SU-DHL-6 (cell line): Measurements from ENCODE around the gene THSD4.

Source experiments
- H2AFZ ChIP-seq: fragments of 200-600 bp; sonication (generic); 2 replicates; pipeline ENCODE4 v1.6.1; 2014; ENCODE audit warnings: low read depth, mild to moderate bottlenecking, moderate library complexity, mixed read lengths, antibody characterized with exemption, low read length; ENCODE audit not compliant: severe bottlenecking
- H3F3A ChIP-seq: fragments of 200-600 bp; shearing (Covaris generic); 2 replicates; pipeline ENCODE4 v1.6.0; 2016; ENCODE audit warnings: antibody characterized with exemption, mild to moderate bottlenecking; ENCODE audit not compliant: insufficient read depth
- H3K27ac ChIP-seq: fragments of 200-600 bp; sonication (generic); 2 replicates; pipeline ENCODE4 v1.5.1; 2016; ENCODE audit warnings: low read depth, mild to moderate bottlenecking, low read length, moderate library complexity, mixed read lengths
- H3K27me3 ChIP-seq: fragments of 200-600 bp; sonication (generic), shearing (Covaris generic); 2 replicates; pipeline ENCODE4 v1.6.0; 2014; ENCODE audit warnings: mild to moderate bottlenecking, low read length
- H3K36me3 ChIP-seq: fragments of 200-600 bp; sonication (generic); 2 replicates; pipeline ENCODE4 v1.6.1; 2014; ENCODE audit warnings: mild to moderate bottlenecking, low read length, mixed read lengths
- H3K4me2 ChIP-seq: fragments of 300-600, 200-600 bp; shearing (Covaris generic), sonication (generic); 2 replicates; pipeline ENCODE4 v1.6.0; 2014; ENCODE audit warnings: low read length, low read depth, mild to moderate bottlenecking; ENCODE audit not compliant: poor library complexity, severe bottlenecking
- H3K4me3 ChIP-seq: fragments of 200-600 bp; sonication (generic); 2 replicates; pipeline ENCODE4 v1.5.1; 2014; ENCODE audit warnings: antibody characterized with exemption, low read length, mild to moderate bottlenecking, mixed read lengths; ENCODE audit not compliant: insufficient read depth, poor library complexity, severe bottlenecking
- H3K79me2 ChIP-seq: fragments of 200-600 bp; sonication (generic); 2 replicates; pipeline ENCODE4 v1.6.1; 2014; ENCODE audit warnings: mild to moderate bottlenecking, low read length, moderate library complexity; ENCODE audit not compliant: insufficient read depth
- H3K9ac ChIP-seq: fragments of 200-600 bp; sonication (generic); 2 replicates; pipeline ENCODE4 v1.7.0; 2014; ENCODE audit warnings: mild to moderate bottlenecking, low read length
- H3K9me2 ChIP-seq: fragments of 200-600 bp; sonication (generic); replicated peaks from 2 replicates; pipeline ENCODE4 v1.6.1; 2014; ENCODE audit warnings: low read length; ENCODE audit not compliant: insufficient read depth
- H3K9me3 ChIP-seq: fragments of 200-600 bp; sonication (generic); 2 replicates; pipeline ENCODE4 v1.6.1; 2014; ENCODE audit warnings: low read length, mixed read lengths; ENCODE audit not compliant: insufficient read depth
- H4K20me1 ChIP-seq: fragments of 200-600 bp; sonication (generic); 2 replicates; pipeline ENCODE4 v1.6.1; 2014; ENCODE audit warnings: low read depth, mild to moderate bottlenecking, antibody characterized with exemption, low read length, moderate library complexity, mixed read lengths
- CTCF ChIP-seq: fragments of 200-600 bp; sonication (generic); IDR thresholded peaks from one replicate; pipeline ENCODE4 v1.5.1; 2017; ENCODE audit warnings: antibody characterized with exemption, mild to moderate bottlenecking, low read length, moderate library complexity; ENCODE audit not compliant: insufficient read depth, poor library complexity, severe bottlenecking
- EZH2phosphoT487 ChIP-seq: fragments of 200-600 bp; sonication (generic), shearing (Covaris generic); conservative IDR thresholded peaks from 2 replicates; pipeline ENCODE4 v1.6.1; 2018; ENCODE audit warnings: mild to moderate bottlenecking, antibody characterized with exemption, low read length, moderate library complexity, mixed read lengths

Gene THSD4

DNA sequence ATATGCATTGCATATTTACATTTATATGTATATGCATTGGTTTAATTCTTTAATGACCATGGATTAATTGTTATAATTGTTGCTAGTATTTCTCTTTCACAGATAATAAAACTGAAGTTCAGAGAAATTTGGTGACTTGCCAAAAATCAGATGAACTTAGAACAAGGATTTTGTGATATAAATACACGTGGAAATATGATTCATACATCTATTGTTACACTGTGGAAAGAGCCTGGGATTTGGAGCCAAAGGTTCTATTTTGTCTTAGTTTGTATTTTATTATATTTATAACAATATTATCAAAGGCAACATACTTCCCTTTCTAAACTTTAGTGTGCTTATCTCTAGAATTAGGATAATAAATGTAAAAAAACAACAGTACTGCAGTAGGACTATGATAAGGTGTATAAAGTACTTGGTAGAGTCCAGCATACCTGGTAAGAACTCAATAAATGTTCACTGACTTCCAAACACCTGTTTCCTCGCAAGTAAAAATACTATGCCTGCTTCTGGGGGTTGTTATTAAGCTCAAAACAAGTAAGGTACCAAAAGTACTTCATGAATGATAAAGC lies 342.9 kb downstream of the THSD4 start:
- no peaks in the 10 kb centered on the region for H3K9me3 ChIP-seq
- TF ChIP-seq EZH2phosphoT487 (no peak), CTCF (no peak)
- no peak overlapping the region for H2AFZ ChIP-seq
- H3K36me3 ChIP-seq: no peaks in the 10 kb centered on the region
- no peaks in the 10 kb centered on the region for H4K20me1 ChIP-seq
- no peaks in the 10 kb centered on the region for H3K79me2 ChIP-seq
- no peak overlapping the region for H3K27ac ChIP-seq
- H3K9ac ChIP-seq: no peak overlapping the region
- H3K4me3 ChIP-seq: no peak overlapping the region
- H3F3A ChIP-seq: no peaks in the 10 kb centered on the region
- no peaks in the 10 kb centered on the region for H3K27me3 ChIP-seq
- no peaks in the 10 kb centered on the region for H3K9me2 ChIP-seq
- H3K4me2 ChIP-seq: no peak overlapping the region

GRCh38 chr15:71461748-71462147 lies 346.5 kb downstream of the THSD4 start:
- Histone ChIP-seq H3K4me3 (no peak overlapping the region), H4K20me1 (no peaks in the 10 kb centered on the region)

GRCh38 chr15:71462638-71463037 lies 347.4 kb downstream of the THSD4 start:
- Histone ChIP-seq H2AFZ (no peak overlapping the region), H3F3A (no peaks in the 10 kb centered on the region), H3K4me3 (no peak overlapping the region), H4K20me1 (no peaks in the 10 kb centered on the region), H3K9me3 (no peaks in the 10 kb centered on the region), H3K27ac (no peak overlapping the region), H3K27me3 (no peaks in the 10 kb centered on the region), H3K36me3 (no peaks in the 10 kb centered on the region), H3K9ac (no peak overlapping the region), H3K9me2 (no peaks in the 10 kb centered on the region), H3K79me2 (no peaks in the 10 kb centered on the region), H3K4me2 (no peak overlapping the region)
- TF ChIP-seq CTCF: no peak
- no peak for TF ChIP-seq EZH2phosphoT487

More at GRCh38 chr15:71461748-71462147, 346.5 kb downstream of the THSD4 start:
- Histone ChIP-seq H3K79me2 (no peaks in the 10 kb centered on the region), H2AFZ (no peak overlapping the region), H3K27me3 (no peaks in the 10 kb centered on the region), H3F3A (no peaks in the 10 kb centered on the region), H3K27ac (no peak overlapping the region), H3K9me2 (no peaks in the 10 kb centered on the region), H3K4me2 (no peak overlapping the region), H3K36me3 (no peaks in the 10 kb centered on the region), H3K9ac (no peak overlapping the region), H3K9me3 (no peaks in the 10 kb centered on the region)
- TF ChIP-seq EZH2phosphoT487 (no peak), CTCF (no peak)
